ENCODE data around the gene C1QB.

DNA sequence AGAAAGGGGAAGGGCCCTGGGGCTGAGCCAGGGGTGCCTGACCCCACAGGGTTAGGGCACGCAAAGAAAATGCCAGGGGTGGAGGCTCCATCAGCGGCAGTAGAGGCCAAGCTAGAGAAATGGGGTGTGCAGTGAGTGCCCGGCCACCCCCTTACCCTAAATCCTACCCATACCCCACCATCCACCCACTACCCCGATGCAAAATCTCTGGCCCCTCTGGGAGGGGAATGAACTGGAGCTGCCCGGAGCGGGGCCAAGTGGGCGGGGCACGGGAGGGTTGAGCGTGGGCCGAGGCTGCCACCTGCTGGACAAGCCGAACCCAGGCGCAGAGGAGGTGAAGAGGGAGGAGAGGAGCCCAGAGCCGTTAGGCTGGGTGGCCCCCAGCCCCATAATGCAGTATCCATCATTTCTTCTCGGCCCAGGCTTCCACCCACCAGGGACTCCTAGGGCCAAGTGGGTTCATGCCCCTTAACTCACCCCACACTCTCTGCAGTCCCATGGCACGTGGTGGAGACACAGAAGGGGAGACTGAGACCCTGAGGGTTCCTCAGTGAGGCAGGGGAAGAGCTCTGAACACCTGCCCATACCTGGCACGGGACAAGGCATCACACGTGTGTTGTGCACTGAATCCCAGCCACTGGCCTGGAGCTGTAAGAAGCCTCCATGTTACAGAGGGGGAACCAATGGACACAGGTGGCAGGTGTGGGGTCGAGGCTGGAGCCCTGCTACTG, 11.0 kb upstream of the C1QB start:
- peak; percentile 78 to 90 (median 79) for TF ChIP-seq CTCF (IDR thresholded peaks at IDR 0.05)
- TF ChIP-seq POLR2A (IDR thresholded peaks at IDR 0.05) = no peak
- TF ChIP-seq POLR2AphosphoS5 (IDR thresholded peaks at IDR 0.05; ENCODE audit: insufficient read depth in 1 of 2, low read depth in 1 of 2) = peak in 1 of 2 donors; percentile 24

Measured in vagina (tissue), 2 donors.